Cerebellar nuclear complex (tissue), 1 donor: ENCODE data around the gene PTGDR2.
"Not testable (repeated sequence)": the region's sequence is repeated elsewhere in the genome, so short reads cannot be mapped to it uniquely, and the experiment has no call there.

Source experiments
- DNase-seq, 2 experiments: peaks; one replicate each; lab custom pipeline; 2025; lab: John Stamatoyannopoulos, UW

The PTGDR2 gene

DNA sequence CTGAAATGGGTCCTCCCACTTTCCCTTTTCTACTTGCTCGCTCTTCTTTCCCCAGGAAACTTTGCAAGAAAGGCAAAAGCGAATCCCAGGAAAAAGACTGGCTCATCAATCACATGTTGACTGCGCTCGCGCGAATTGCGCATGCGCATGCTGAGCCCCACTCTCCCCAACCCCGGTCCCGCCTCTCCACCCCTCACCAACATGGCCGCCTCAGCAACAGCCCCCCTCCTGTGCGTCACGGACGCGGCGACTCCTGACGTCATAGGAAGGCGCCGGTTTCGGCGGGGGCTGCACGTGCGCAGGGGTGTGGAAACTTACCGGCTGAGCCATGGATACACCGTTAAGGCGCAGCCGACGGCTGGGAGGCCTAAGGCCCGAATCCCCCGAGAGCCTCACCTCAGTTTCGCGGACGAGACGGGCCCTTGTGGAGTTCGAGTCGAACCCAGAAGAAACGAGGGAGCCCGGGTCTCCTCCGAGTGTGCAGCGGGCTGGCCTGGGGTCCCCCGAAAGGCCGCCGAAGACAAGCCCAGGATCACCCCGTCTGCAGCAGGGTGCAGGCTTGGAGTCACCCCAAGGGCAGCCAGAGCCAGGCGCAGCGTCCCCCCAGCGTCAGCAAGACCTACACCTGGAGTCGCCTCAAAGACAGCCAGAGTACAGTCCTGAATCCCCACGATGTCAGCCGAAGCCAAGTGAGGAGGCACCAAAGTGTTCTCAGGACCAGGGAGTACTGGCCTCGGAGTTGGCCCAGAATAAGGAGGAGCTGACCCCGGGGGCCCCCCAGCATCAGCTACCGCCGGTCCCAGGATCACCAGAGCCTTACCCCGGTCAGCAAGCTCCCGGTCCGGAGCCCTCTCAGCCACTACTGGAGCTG lies 13.7 kb downstream of the PTGDR2 start, which contains the start of gene CCDC86:
TSS of gene CCDC86 (plus strand) at position 317 of the 871 bp plus-strand sequence. CDS start at position 329, 12 bp downstream.
- peak; percentile 60 to 71 for DNase-seq

DNA sequence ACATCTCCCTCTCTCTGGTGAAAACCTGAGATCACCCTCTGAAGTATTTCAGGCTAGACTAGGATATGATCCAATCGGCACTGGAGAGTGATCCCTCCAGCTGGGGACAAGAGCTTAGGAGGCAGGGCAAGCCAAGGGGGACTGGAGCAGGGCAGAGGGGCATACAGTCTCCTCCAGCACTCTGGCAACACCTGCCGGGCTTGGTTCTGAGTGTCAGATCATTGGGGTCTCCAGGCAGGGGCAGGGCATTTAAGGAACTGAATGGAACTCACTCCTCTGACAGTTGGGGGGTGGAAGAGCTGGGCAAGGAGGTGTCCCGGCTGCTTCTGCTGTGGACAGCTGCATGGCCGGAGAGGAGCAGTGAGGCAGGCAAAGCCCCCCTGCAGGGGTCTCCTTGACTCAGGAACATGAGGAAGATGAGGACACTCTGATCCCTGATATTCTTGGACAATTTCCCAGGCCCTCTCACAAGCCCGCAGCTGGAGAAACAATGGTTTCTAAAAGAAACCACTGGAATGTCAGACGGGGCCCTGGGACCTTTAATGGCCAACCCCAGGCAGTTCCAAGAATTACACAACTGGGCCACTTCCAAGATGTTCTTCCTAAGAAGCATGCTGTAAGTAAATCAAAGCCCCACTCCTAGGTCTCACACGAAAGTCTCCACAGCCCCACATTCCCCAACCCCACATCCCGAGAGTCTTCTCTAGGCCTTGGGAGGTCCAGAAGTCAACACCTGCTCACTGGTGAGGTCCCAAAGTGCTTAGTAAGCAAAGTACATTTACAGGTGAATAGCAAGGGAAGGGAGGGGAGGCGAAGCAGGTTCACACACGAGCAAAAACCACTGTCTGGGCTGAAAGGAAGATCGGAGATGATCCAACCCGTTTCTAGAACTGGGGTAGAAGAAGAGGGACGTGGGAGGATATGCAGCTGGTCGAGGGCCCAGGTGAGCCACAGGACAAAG lies 15.0 kb downstream of the PTGDR2 start:
- DNase-seq, result no peak

DNA sequence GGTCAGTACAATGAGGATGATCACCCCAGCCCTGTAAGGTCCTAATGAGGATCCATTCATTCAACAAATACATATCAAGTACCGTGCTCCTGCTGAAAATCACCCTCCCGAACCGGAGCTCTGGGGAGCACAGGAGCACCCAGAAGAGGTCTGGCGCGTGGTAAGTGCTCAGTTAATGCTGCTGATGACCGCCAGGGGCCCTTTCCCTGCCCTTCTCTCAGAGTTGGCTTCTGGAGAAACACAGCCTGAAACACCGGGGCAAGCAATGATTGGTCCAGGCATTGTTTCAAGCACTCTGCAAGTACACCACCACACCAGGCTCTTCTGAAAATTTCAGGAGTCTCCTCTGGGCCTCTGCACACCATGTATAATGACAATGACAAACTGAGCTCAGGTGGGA lies 17.6 kb downstream of the PTGDR2 start:
- DNase-seq, result no peak

DNA sequence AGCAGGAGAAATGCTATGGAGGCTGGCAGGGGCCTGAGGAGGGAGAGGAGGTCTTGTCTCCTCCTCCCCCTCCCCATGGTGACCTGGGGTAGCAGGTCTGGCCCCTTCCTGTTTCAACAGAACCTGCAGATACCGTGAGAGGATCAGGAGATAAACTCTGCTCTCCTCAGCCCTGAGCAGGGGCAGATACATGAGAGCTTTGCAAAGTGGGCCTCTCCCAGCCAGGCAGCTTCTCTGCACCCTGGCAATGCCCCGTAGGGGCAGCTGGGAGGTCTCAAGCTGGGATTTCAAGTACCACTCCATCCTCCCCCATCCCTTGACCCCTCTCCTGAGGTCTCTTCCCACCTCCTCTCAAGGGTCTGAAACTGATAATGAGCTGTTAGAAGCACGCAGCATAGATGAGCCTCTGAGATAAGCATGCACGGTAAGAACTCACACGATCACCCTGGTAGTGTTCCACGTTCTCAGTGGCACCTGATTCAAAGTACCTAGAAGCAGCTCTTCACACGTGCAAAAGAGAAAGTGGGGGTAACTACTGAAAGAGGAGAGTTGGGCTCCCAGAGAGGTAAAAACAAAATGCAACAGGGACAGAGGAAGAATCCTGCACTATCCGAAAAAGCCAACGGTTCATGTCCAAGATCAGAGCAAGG lies 18.8 kb downstream of the PTGDR2 start:
- no peak for DNase-seq

DNA sequence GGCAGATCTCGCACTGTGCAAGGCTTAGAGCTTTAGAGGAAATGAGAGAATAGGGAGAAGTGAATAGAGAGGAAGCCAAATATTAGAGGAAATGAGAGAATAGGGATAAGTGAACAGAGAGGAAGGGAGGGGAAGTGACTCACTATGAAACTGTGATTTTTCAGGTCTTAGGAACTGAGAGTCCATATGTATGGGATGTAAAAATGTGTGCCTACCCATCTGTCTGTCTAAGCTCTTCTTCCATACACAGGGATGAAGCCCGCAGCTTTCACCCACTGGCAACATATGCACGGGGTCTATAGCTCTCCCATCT lies 20.3 kb downstream of the PTGDR2 start:
- no peak for DNase-seq

DNA sequence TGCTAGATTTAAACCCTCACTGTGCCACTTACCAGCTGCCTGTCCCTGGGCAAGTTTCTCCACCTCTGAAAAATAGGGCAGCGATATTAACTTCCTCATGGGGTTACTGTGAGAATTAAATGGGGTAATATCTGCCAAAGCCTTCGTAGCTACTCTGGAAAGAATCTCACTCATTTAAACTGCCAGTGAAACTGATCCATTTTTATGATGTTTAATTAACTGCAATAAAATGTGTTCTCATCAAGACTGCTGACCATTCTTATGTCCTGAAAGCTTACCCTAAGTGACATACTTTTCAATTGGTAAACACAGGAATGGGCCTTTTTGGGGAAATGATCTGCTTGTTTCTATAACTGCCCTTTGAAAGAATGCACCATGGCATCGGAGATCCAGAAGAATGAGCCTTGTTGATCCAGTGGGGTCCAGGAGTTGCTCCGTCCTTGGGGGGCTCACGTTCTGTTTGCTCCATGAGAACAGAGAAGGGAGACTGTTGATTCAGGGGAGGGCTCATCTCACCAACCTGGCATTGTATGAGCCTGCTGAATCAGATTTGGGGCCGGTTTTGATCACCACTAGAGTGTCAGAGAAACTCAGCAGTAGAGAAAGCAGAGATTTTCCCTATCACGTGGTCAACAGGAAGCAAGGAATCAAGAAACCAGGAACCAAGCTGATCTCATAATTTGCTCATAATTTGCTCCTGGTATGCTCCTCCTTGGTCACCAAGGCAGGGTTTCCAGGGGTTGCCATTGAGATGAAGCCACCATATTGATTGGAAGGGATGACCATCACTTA lies 20.8 kb downstream of the PTGDR2 start:
- DNase-seq, result no peak

DNA sequence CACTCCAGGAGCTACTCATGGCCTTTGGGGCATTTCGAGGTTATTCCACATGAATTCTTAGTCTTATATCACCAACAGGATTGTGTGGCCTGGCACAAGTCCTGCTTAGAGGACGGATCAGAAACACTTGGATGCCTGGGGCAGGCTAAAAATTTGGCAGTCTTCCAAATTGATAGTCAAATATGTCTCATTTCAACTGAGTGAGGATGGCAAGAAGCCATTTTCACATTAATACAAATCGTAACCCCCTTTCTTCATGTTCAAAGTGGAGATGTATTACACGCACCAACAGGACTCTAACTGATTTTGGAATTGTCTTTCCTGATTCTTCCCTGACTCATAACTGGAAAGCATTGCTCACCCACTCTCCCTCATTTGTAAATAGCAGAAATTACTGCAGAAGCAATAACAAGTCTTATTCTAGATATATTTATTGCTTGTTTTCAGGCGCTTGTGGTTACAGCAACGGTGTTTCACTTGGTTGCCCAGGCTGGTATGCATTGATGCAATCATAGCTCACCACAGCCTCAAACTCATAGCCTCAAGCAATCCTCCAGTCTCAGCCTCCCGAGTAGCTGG lies 24.2 kb downstream of the PTGDR2 start:
- DNase-seq, result no peak

DNA sequence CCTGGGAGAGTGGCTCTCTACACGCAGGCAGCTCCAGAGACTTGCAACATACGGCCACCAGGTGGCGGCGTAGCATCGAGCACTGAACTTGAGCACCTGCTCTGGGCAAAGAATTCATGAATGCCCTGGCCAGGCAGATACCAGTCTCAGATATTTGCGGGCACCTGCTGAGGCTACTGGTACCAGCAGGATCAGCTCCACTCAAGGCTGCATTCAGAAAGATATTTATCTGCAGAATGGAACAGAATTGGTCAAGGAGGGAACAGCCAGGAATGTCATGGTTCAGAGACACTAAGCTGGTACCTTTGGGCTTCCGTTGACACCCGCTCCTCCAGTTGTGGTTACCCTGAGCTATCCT lies 24.6 kb downstream of the PTGDR2 start:
- DNase-seq, result peak in 1 of 2 experiments; percentile 68

DNA sequence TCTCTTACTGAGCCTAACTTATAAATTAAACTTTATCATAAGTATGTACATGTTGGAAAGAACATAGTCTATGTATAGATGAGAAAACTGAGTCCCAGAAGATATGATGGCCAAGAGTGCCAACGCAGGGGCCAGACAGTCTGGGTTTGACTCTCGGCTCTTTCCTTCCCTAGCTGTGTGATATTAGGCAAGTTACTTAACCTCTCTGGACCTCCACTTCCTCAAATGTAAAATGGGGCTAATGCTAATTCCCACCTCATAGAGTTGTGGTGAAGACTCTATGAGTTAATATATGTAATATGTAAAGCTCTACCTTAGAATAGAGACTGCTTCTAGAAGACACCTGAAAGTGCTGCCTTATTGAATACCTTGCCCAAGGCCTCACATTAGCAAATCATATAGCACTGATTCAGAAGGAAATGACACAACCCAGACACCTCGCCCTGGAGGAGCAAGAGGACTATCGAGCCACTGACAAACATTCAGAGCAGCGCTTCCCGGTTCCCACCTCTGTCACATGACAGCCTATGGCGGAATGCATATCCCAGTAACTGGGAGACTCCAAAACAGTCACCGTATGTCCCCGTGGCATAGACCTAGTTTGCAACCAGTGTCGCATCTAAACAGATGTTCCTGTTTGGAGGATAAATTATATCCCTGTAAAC lies 25.1 kb downstream of the PTGDR2 start:
- DNase-seq, result no peak

DNA sequence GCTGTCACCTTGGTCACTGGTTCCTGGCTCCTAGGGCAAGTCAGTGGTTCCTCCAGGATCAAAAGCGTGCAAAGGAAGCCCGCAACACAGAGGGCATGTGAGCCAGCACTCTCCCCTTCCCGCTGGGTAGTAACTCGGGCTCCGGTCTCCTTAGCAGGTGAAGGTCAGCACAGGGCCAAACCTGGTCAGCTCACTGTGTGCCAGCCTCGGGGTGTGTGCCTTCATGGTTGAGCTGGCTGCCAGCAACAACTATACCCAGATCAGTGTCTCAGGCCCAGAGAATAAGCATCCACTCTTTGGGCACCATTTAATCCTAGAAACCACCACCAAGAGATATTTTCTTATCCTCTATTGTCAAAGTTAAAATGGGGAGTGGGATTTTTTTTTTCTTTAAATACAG lies 30.0 kb downstream of the PTGDR2 start:
- no peak for DNase-seq

DNA sequence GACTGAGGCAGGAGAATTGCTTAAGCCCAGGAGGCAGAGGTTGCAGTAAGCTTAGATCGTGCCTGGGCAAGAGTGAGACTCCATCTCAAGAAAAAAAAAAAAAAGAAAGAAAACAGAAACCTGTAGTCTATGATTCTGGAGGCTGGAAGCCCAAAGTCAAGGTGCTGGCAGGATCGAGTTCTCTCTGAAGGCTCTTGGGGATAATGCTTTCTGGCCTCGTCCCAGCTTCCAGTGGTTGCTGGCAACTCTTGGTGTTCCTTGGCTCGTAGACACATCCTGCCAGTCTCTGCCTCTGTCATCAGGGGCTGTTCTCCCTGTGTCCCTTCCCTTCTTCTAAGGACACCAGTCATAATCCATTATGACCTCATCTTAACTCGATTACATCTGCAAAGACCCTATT lies 30.6 kb downstream of the PTGDR2 start:
- DNase-seq, result no peak

DNA sequence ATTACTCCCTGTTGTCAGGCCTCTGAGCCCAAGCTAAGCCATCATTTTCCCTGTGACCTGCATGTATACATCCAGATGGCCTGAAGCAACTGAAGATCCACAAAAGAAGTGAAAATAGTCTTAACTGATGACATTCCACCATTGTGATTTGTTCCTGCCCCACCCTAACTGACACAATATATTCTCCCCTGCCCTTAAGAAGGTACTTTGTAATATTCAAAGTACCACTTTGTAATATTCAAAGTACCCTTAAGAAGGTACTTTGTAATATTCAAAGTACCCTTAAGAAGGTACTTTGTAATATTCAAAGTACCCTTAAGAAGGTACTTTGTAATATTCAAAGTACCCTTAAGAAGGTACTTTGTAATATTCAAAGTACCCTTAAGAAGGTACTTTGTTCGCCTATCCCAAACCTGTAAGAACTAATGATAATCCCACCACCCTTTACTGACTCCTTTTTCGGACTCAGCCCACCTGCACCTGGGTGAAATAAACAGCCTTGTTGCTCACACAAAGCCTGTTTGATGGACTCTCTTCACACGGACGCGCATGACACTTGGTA lies 31.9 kb downstream of the PTGDR2 start:
- not testable (repeated sequence) for DNase-seq

DNA sequence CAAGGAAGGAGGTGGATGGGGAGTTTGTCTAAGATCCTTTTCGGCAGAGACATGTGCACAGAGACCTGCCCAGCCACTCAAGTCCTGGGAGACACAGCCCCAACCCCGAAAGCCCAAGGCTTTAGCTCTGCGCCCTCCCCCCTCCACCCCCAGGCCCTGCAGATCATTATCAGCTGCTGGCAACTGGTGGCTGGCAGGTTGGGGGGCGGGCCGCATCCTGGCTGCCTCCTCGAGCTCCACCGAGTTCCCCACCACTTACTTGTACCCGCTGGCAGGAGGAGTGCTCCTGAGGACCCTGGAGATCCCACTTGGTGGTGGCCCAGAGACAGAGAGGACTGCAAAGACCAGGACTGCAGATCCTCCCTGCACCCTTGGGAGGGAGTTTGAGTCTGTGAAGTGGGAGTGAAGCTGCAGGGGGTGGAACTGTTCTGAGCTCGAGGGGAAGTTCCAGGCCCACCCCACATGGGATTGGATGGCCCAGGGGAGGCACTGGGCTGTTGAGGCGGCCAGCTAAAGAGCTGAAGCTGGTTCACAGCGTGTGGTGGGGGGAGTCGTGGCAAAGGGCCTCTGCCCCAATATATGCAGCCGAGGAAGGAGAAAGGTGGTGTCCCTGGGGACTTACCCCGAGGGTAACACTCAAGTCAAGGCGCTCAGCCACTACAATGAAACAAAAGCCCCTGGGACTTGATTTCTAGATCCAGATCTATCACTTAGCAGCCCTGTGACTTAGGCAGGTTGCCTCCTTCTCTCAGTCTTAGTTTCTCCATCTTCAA lies 33.7 kb downstream of the PTGDR2 start:
- DNase-seq, result no peak

DNA sequence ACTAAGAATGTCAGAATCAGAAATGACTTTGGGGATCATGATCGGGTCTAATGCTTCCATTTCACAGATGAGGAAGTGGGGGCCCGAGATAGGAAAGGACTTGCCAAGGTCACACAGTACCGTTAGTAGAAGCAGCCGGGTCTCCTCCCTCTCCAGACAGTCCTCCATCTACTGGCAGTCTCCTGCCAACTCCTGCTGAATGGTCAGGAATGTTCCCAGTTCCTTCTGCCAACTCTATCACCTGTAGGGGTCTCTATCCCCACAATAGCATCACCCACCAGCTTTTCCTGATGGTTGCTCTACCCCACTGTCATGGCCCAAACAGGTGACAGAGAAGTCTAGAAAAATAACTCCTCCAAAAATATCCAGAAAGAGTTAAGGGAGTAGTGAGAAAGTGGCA lies 37.7 kb downstream of the PTGDR2 start:
- DNase-seq, result no peak

DNA sequence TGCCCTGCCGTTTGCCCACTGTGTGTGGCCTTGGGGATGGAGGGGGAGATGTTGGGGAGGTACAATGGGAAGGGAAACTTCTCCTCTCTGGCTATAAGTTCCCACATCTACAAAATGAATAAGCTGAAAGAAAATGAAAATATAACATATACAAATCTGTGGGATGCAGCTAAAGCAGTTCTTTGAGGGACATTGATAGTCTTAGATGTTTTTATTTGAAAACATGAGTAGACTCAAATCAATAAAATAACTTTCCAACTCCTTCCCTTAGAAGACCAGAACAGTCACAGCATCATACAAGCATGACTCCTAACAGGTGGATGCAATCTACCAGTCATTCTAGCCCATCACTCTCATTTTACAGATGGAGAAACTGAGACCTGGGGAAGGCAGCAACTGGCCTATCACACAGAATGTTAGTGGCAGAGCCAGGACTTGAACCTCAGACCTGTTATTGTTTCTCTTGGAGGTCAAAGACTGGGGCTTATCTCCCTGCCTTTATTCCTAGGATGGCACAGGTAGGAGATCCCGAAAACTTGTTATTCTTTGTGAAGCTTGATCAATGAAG lies 39.1 kb downstream of the PTGDR2 start:
- DNase-seq, result no peak

DNA sequence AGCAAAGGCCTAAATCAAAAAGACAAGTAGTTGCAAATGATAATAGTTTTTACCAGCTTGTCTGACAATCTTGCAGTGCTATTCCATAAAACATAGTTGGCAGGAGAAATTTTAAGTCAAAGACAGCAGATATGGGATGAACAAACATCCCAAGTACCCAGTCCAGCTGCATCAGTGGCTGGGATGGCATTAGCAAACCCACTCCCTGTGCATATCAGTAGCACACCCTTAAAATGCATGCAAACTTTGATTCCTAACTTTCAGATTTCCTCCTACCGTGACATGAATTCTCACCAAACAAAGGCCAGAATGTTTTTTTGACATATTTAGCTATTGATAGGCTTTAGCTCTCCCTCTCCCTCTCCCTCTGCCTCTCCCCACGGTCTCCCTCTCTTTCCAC lies 41.6 kb downstream of the PTGDR2 start:
- DNase-seq, result no peak

DNA sequence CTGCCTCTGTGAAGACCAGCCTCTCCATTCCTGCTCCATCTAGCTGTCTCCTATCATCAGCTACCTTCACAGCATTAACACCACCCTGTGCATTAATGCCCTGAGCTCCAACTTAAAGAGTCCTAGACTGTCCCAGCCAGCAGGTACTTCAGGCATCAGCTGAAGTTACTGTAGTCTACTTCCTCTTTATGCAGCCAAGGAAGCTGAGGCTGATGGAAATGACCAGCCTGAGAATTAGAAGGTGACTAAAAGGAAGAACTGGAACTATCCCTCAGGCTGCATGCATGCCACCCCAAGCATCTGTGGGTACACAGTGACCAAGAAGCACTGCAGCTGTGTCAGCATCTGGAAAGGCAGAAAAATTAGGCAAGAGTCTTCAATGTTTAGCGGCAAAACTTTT lies 42.4 kb downstream of the PTGDR2 start:
- no peak for DNase-seq

DNA sequence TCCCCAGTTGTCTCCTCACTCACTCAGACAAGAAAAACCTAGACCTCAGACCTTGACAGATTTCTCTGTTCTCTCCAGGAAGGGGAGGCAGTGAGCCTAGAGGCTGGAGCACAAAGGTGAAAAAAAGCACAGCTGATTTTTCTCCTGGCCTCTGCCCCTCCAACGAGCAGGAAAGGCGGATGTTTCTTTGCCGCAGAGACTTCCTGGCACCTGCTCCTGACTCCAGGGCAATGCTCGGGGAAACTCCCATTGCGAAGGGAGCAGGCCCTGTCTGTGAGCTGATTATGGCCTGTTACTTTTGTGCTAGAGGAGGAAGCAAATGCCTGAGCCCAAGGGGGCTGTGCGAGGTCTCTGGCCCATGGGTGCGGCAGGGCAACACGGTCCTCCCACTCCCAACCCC lies 45.2 kb downstream of the PTGDR2 start:
- no peak for DNase-seq

DNA sequence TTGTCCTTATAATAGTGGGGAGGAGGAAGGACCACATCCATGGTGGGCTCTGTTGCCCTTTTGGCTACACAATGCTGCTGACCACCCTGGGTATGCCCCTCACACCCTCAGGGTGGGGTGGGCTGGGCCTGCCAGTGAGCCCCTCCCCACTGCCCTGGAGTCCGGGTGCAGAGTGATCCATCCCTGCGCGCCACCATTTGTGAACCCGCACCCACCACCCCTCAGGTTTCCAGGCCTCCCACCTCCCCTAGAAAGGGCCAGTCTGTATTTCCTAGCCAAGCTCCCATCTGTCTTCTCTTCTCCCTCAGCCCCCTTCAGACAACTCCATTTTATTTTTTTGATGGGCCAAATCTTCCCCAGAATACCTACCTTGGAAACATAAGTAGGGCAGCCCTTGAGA lies 45.6 kb downstream of the PTGDR2 start:
- no peak for DNase-seq
